ENCODE results near the gene RAPGEF5. TPM values are rescaled to one million over a fixed set of nuclear protein-coding genes. Genes with fewer than 3 reads are reported as not detected.
"Not testable (repeated sequence)": the region's sequence is repeated elsewhere in the genome, so short reads cannot be mapped to it uniquely, and the experiment has no call there.

RAPGEF5 gene
- total RNA-seq, 1 experiment from 2014 or later, result 20.8 TPM

DNA sequence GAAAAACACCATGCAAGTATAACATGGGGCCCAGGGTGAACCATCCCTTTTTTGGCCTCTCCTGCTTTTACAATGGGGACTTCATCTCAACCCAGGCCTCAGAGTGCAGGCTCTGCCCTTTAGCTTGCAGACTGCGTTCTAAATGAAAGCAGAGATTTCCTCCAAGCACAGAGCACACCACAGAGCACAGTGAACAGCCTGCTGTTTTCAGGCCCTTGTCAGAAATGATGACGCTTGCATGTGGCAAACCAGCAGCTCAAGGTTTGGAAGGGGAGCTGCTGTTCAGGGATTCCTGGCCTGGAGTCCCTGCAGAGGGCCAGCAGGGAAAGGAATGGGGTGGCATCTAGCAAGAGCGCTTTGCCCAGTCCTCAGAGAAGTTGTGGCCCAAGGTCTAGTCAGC, 243.9 kb downstream of the RAPGEF5 start:
- no peak for DNase-seq (ENCODE audit: low read depth, low spot score)
- in situ Hi-C loops (cut with HindIII; ENCODE audit: low pct_unique_long_range_greater_than_20kb, low sequenced_read_pairs), result loop anchor here (25.0 kb wide), 1 partner anchor 349 kb away; no protein-coding TSS in a partner anchor

DNA sequence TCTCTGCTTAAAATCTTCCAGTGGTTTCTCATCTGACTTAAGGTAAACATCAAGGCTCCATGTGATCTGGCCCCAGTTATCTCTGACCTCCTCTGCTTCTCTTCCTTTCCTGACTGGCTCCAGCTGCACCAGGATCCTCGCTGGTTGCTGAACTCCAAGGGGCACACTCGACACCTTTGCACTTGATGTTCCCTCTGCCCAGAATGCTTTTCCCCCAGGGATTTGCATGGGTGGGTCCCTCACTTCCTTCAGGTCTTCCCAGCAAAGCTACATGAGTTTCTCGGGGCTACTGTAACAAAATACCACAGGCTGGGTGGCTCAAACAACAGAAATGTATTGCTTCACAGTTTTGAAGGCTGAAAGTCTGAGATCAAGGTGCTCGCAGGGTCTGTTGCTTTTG, 245.3 kb downstream of the RAPGEF5 start:
- DNase-seq (ENCODE audit: low read depth, low spot score), result no peak
- in situ Hi-C loops (cut with HindIII; ENCODE audit: low pct_unique_long_range_greater_than_20kb, low sequenced_read_pairs), result loop anchor here (25.0 kb wide), 1 partner anchor 351 kb away; no protein-coding TSS in a partner anchor

DNA sequence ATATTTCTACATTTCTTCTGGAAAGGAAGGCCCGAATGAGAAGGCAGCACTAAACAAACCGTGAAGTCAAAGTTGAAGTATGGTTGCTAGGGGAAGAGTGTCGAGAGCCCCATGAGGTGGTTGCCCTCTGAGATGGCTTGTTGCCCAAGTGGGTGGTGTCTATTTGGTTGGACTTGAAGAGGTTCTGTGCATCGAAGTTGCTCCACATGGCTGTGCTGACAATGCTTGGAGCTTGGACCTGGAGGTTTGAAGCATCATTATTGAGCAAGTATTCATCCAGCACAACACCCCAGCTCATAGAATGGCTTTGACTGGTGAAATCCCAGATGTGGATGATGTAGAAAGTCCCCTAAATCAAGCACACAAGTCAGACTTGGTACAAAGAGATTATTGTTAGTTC, 246.1 kb downstream of the RAPGEF5 start:
- in situ Hi-C loops (cut with HindIII; ENCODE audit: low pct_unique_long_range_greater_than_20kb, low sequenced_read_pairs), result loop anchor here (25.0 kb wide), 1 partner anchor 351 kb away; no protein-coding TSS in a partner anchor
- DNase-seq (ENCODE audit: low read depth, low spot score), result no peak

DNA sequence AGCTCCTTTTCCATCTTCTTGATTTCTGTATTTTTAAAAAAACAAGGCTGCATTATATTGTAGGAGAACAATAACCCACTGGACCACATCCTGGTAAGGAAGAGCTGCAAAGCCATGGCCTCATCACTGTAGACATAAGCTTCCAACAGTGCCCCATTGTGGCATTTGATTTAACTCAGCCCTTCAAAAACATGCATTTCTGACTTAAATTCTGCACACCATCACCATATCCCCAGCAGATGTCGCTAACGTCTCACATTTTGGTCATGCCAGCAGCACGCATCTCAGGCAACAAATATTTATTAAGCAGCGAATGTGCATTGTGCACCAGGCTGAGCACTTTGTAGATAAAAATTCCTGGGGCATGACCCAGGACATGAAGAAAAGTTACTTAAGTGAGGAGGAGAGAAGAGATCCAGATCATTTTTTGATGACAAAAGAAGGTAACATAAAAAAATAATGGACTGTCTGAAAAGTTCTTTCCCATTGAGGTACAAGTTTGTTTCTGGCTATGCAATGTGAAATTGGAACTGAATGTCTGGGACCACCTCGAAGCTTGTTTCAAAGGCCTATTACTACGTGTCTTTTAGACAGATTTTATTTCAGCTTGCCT, 246.6 kb downstream of the RAPGEF5 start:
- peak; percentile 96 for DNase-seq (ENCODE audit: low read depth, low spot score)
- in situ Hi-C loops (cut with HindIII; ENCODE audit: low pct_unique_long_range_greater_than_20kb, low sequenced_read_pairs), result loop anchor here (25.0 kb wide), 1 partner anchor 352 kb away; no protein-coding TSS in a partner anchor

DNA sequence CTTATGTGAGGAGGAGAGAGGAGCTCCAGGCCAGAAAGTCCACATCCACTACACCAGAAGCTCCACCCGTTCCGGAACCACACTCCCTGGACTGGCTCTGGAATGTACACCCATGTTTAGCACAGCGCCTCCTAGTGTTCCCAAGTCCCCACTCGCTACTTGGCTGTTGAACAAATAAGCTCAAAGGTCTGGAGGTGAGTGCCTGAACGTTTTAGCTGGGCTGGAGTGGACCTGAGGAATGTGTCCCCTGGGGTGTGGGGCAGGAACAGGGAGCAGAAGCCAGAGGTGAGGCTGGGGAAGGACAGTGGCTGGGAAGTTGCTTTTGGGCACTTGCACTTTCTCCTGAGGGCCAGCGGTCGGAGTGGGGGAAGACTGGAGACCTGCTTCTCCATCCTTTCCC, 247.2 kb downstream of the RAPGEF5 start:
- in situ Hi-C loops (cut with HindIII; ENCODE audit: low pct_unique_long_range_greater_than_20kb, low sequenced_read_pairs), result loop anchor here (25.0 kb wide), 1 partner anchor 353 kb away; no protein-coding TSS in a partner anchor
- DNase-seq (ENCODE audit: low read depth, low spot score), result peak; percentile 81

DNA sequence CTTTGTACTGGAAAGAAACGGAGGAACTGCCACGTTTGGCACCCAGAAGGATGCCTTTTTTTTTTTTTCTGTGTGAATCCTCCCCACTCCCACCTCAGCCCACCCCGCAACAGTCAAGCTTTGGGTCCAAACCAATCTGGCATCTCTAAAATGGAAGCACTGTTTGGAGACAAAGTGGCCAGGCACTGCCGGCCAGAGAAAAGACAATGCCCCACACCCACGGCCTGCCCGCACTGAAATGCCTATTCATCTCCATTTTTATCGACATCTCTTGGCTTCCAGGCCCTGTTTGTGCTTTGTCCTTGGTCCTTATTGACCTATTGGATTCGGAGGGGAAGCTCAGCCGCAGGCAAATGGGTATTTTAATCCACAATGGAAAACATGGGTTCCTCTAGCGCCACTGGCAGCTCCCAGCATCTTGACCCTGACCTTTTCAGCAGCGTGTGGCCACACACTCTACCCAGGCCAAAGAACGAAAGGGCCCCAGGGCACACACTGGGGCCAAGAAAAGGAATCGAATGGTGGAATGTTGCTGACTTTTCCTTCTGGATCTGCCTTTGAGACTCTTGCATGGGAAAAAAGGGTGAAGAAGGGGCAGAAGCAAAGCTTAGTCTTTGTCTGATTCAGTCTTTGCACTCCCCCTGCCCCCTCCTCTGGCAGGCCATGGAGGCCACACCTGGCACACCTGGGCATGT, 248.7 kb downstream of the RAPGEF5 start:
- in situ Hi-C loops (cut with HindIII; ENCODE audit: low pct_unique_long_range_greater_than_20kb, low sequenced_read_pairs), result loop anchor here (25.0 kb wide), 1 partner anchor 354 kb away; no protein-coding TSS in a partner anchor

DNA sequence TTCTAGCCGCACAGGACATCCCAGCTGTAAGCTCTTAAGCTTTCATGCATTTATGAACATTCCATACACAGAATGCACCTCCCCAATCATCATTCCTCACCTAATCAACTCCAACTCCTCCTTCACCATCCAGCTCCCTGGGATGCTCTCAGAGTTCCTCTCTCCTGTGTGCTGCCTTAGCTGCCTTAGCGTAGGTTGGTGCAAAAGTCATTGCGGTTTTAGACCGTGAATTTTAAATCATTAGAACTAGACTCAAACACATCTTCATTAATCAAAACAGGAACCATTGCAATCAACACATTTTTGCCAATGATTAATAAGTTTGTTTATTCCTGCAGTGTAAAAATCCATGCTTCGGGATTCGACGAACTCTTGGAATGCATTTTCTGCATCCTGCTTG, 251.4 kb downstream of the RAPGEF5 start:
- in situ Hi-C loops (cut with HindIII; ENCODE audit: low pct_unique_long_range_greater_than_20kb, low sequenced_read_pairs), result loop anchor here (25.0 kb wide), 1 partner anchor 357 kb away; no protein-coding TSS in a partner anchor
- DNase-seq (ENCODE audit: low read depth, low spot score), result no peak

More for the DNA sequence above, 248.7 kb downstream of the RAPGEF5 start:
- DNase-seq (ENCODE audit: low read depth, low spot score), result peak; percentile 34

DNA sequence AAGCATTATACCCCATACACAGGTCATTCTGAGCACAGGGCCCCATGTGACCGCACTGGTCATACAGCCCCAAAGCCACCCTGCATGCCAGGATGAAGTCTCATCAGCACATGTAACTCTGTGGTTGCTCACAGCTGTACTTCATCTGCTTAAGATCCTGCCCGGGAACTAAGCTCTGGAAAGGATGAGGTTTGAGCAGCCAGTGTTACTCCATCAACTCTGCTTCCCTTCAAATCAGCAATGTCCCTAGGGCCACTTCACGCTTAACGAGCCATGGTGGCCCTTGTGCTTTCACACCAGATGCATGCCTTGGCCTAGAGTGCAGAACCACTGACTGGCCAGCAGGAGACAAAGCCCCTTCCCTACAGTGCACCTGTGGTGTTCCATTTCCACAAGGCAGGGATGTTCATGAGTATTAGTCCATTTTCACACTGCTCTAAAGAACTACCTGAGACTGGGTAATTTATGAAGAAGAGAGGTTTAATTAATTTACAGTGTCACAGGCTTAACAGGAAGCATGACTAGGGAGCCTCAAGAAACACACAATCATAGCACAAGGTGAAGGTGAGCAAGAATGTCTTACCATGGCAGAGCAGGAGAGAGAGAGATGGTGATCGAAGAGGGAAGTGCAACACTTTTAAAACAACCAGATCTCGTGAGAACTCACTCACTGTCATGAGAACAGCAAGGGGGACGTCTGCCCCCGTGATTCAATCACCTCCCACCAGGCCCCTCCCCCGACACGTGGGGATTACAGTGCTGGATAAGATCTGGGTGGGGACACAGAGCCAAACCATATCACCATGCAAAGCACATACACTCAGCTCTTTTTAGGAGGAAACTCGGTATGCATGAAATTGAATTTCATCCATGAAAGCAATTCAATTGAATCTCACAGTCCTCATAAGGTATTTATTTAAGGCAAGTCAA, 262.3 kb downstream of the RAPGEF5 start:
- in situ Hi-C loops (cut with HindIII; ENCODE audit: low pct_unique_long_range_greater_than_20kb, low sequenced_read_pairs), result no loop called here
- peak; percentile 31 for DNase-seq (ENCODE audit: low read depth, low spot score)

DNA sequence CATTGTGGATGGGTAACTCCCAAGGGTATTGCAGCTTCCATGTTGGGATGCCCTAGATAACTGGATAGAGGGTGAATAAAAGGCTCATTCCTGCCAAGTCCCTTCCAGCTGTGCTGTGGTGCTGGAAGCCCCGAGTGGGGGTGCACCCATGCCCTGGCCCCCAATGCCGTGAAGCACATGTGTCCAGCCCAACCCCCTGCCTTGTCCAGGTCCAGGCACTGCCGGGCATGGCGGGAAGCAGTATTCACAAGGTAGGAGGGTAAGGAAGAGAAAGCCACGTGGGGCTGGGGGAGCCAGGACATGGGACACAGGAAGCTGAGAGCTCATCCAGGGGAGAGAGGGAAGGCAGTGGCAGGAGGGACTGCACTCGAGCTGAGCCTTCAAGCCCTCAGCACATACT, 263.0 kb downstream of the RAPGEF5 start:
- DNase-seq (ENCODE audit: low read depth, low spot score), result no peak
- in situ Hi-C loops (cut with HindIII; ENCODE audit: low pct_unique_long_range_greater_than_20kb, low sequenced_read_pairs), result no loop called here

DNA sequence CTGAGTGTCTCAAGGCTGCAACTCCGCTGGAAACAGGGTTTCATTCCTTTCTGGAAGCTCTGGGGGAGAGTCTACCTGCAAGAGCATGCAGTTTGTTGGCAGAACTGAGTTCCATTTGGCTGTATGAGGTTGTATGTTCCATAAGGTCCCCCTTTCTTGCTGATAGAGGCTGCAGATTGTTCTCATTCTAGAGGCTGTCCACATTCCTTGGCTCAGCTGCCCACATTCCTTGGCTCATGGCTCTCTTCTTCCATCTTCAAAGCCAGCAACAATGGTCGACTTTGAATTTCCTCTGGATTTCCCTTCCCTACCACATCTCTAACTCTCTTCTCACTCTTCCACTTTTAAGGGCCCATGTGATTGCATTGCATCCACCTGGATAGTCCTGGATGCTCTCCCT, 264.0 kb downstream of the RAPGEF5 start:
- DNase-seq (ENCODE audit: low read depth, low spot score), result no peak
- in situ Hi-C loops (cut with HindIII; ENCODE audit: low pct_unique_long_range_greater_than_20kb, low sequenced_read_pairs), result no loop called here

DNA sequence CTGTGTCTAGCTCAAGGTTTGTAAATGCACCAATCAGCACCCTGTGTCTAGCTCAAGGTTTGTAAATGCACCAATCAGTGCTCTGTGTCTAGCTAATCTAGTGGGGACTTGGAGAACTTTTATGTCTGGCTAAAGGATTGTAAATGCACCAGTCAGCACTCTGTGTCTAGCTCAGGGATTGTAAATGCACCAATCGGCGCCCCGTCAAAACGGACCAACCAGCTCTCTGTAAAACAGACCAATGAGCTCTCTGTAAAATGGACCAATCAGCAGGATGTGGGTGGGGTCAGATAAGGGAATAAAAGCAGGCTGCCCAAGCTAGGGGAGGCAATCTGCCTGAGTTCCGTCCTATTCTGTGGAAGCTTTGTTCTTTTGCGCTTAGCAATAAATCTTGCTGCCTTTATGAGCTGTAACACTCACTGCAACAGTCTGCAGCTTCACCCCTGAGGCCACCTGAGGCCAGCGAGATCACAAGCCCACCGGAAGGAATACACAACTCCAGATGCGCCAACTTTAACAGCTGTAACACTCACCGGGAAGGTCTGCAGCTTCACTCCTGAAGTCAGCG, 265.9 kb downstream of the RAPGEF5 start:
- DNase-seq (ENCODE audit: low read depth, low spot score); in situ Hi-C loops (cut with HindIII; ENCODE audit: low pct_unique_long_range_greater_than_20kb, low sequenced_read_pairs): not testable (repeated sequence)

DNA sequence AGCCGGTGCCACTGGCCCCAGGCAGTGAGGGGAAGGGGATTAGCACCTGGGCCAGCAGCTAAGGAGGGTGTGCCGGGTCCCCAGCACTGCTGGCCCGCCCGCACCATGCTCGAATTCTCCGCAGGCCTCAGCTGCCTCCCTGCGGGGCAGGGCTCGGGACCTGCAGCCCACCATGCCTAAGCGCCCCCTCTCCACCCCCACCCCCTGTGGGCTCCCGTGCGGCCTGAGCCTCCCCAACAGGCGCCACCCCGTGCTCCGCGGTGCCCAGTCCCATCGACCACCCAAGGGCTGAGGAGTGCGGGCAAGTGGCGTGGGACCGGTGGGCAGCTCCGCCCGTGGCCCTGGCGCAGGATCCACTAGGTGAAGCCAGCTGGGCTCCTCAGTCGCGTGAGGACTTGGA, 266.4 kb downstream of the RAPGEF5 start:
- in situ Hi-C loops (cut with HindIII; ENCODE audit: low pct_unique_long_range_greater_than_20kb, low sequenced_read_pairs), result no loop called here

DNA sequence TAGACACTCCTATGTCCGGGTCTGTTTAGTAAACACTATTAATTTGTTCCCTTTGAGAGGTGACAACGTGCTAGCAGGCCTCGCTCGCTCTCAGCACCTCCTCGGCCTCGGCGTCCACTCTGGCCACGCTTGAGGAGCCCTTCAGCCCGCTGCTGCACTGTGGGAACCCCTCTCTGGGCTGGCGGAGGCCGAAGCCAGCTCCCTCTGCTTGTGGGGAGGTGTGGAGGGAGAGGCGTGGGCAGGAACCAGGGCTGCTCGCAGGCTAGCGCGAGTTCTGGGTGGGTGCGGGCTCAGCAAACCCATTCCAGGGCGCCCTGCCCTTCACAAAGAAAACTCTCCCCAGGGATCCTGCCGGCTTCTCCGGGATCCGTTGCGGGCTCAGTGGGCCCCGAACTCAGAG, 266.8 kb downstream of the RAPGEF5 start:
- DNase-seq (ENCODE audit: low read depth, low spot score), result no peak
- in situ Hi-C loops (cut with HindIII; ENCODE audit: low pct_unique_long_range_greater_than_20kb, low sequenced_read_pairs), result no loop called here

More for the DNA sequence above, 266.4 kb downstream of the RAPGEF5 start:
- no peak for DNase-seq (ENCODE audit: low read depth, low spot score)

DNA sequence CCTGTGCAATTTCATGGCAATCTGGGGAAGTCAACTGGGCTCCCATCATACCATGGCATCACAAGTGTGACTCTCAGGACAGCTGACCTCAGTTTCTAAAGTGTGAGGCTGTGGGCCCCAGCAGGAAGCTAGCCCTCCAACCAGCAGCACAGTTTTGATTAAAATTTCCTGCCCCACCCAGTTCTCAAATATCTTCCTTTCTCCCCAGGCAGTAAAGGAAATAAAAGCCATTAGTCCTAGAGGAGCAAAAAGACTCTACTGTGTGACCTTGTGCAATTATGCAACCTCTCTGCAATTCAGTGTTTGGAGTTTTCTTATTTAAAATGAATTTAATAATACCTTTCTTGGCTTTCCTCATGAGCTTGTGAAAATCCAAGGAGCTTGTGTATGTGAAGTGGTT, 268.1 kb downstream of the RAPGEF5 start:
- no peak for DNase-seq (ENCODE audit: low read depth, low spot score)
- in situ Hi-C loops (cut with HindIII; ENCODE audit: low pct_unique_long_range_greater_than_20kb, low sequenced_read_pairs), result no loop called here

DNA sequence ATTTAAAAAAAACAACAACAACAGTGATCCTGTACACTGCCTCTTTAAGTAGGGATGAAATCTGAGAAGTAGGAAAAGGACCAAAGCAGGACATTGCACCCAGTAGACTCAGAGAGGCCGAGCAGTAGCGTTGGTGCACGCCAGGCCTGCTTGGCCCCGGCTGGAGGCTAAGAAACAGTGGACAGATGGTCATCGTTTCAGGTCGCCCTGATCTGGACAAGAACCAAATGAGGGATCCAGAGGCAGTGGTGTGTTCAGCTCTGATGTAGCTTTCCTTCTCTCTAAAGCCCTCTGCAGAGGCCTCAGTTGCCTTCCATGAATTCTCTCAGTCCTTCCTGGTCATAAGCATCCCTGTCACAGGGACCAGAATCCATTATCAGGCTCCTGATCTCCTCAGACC, 269.1 kb downstream of the RAPGEF5 start:
- in situ Hi-C loops (cut with HindIII; ENCODE audit: low pct_unique_long_range_greater_than_20kb, low sequenced_read_pairs), result no loop called here
- DNase-seq (ENCODE audit: low read depth, low spot score), result no peak

DNA sequence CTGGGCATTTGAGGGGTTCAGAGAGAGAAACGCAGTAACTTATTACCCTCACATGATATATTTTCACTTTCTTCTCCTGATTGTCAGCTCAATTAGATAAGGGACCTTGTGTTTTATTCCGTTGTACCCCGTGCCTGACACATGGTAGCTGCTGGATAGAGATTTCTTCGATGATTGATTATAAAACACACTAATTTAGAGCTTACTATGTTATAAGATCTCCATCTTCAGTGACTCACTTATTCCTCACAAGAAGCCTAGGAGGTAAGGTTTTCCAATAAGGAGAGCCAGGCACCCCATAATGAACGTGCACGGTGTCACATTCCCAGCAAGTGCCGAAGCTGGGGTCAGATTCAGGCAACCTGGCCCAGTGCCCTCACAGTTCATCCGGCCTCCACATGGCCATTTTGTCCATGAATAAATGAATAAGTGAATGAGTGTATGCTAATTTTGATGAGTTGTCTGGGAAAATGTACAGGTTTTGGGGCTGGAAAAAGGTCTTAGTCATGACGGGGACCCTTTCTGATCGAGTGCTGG, 273.2 kb downstream of the RAPGEF5 start:
- DNase-seq (ENCODE audit: low read depth, low spot score), result no peak
- in situ Hi-C loops (cut with HindIII; ENCODE audit: low pct_unique_long_range_greater_than_20kb, low sequenced_read_pairs), result no loop called here

DNA sequence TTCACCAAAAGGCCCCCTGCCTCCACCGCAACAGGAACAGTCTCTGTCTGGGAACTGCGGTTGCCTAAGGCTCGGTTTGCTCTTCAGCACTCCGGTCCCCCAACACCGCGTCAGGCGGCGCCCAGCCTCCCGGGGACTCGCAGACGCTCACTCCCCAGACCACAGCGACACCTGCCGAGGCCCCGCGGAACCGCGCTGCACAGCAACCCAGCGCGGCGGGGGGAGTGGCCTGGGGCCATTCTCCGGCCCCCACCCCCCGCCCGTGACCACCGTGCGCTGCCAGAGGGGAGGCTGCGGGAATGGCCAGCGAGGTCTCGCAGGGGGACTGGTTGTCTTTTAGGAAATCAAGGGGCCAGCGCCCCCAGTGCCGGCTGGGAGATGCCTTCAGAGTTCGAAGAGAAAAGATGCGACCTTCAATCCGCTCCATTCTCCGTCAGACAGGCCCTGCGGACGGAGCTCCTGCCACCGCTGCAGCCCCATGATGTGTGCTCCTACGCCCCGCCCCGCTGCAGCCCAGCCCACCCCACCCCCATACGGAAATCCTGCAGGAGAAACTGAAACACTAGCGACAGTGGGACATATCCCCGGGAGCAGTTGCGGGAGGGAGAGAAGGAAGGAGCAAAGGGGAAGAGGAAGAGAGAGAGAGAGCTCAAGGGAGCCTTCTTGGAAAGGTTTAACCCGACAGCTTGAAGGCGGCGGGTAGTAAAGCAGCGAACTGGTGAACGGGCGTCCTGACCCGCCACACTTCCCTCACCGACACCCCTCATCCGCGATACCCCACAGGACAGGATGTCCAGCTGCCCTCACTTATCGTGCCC, 273.9 kb downstream of the RAPGEF5 start:
- in situ Hi-C loops (cut with HindIII; ENCODE audit: low pct_unique_long_range_greater_than_20kb, low sequenced_read_pairs), result no loop called here
- DNase-seq (ENCODE audit: low read depth, low spot score), result peak; percentile 89
